CD4-positive, alpha-beta T cell treated with Interleukin-21 for 1 hour (primary cell): Measurements from ENCODE around the gene MYLIP.

Experiments
- DNase-seq: peaks from one replicate; pipeline ENCODE4 v3.0.0-alpha.2; 2020

The MYLIP gene

GRCh38 chr6:16108921-16109658 lies 19.8 kb upstream of the MYLIP start:
- DNase-seq, result no peak

- no peak for DNase-seq
Measured at GRCh38 chr6:16109659-16110305, 19.1 kb upstream of the MYLIP start.

- DNase-seq, result no peak
Measured at GRCh38 chr6:16118825-16119224, 10.1 kb upstream of the MYLIP start.

GRCh38 chr6:16121339-16121738 lies 7.5 kb upstream of the MYLIP start:
- DNase-seq, result no peak

- no peak for DNase-seq
Measured at GRCh38 chr6:16122197-16122596, 6.7 kb upstream of the MYLIP start.

GRCh38 chr6:16124198-16125180 lies 4.4 kb upstream of the MYLIP start:
- no peak for DNase-seq

GRCh38 chr6:16126056-16126455 lies 2.8 kb upstream of the MYLIP start:
- DNase-seq, result no peak

- DNase-seq, result no peak
Measured at GRCh38 chr6:16126861-16127260, 2.0 kb upstream of the MYLIP start.

- DNase-seq, result no peak
Measured at GRCh38 chr6:16127471-16127870, 1.4 kb upstream of the MYLIP start.

- DNase-seq, result peak; percentile 55
Measured at GRCh38 chr6:16129623-16130401, 926 bp downstream of the MYLIP start.

- DNase-seq, result no peak
Measured at GRCh38 chr6:16130437-16130891, 1.6 kb downstream of the MYLIP start.

- peak; percentile 84 for DNase-seq
Measured at GRCh38 chr6:16130932-16131387, 2.1 kb downstream of the MYLIP start.

GRCh38 chr6:16132909-16133308 lies 4.0 kb downstream of the MYLIP start:
- DNase-seq, result no peak

- DNase-seq, result no peak
Measured at GRCh38 chr6:16134430-16134829, 5.5 kb downstream of the MYLIP start.

- no peak for DNase-seq
Measured at GRCh38 chr6:16135066-16135465, 6.2 kb downstream of the MYLIP start.

- peak; percentile 70 for DNase-seq
Measured at GRCh38 chr6:16136091-16136490, 7.2 kb downstream of the MYLIP start.

GRCh38 chr6:16136621-16137450 lies 8.0 kb downstream of the MYLIP start:
- DNase-seq, result peak; percentile 49

- no peak for DNase-seq
Measured at GRCh38 chr6:16137451-16137801, 8.5 kb downstream of the MYLIP start.

- DNase-seq, result no peak
Measured at GRCh38 chr6:16139556-16139955, 10.7 kb downstream of the MYLIP start.

GRCh38 chr6:16140607-16141006 lies 11.7 kb downstream of the MYLIP start:
- no peak for DNase-seq

- no peak for DNase-seq
Measured at GRCh38 chr6:16141514-16141913, 12.6 kb downstream of the MYLIP start.

- DNase-seq, result no peak
Measured at GRCh38 chr6:16145038-16145437, 16.2 kb downstream of the MYLIP start.
